GM12874 (cell line): ENCODE results near the gene PLPP7.

ENCODE experiments used
- TF ChIP-seq, protein P1 (sequence below): IDR thresholded peaks from 2 replicates; pipeline ENCODE4 v1.5.1; 2011; ENCODE audit warnings: low read depth, mild to moderate bottlenecking, control low read depth, low read length, moderate library complexity; ENCODE audit not compliant: insufficient read depth

Gene PLPP7

DNA sequence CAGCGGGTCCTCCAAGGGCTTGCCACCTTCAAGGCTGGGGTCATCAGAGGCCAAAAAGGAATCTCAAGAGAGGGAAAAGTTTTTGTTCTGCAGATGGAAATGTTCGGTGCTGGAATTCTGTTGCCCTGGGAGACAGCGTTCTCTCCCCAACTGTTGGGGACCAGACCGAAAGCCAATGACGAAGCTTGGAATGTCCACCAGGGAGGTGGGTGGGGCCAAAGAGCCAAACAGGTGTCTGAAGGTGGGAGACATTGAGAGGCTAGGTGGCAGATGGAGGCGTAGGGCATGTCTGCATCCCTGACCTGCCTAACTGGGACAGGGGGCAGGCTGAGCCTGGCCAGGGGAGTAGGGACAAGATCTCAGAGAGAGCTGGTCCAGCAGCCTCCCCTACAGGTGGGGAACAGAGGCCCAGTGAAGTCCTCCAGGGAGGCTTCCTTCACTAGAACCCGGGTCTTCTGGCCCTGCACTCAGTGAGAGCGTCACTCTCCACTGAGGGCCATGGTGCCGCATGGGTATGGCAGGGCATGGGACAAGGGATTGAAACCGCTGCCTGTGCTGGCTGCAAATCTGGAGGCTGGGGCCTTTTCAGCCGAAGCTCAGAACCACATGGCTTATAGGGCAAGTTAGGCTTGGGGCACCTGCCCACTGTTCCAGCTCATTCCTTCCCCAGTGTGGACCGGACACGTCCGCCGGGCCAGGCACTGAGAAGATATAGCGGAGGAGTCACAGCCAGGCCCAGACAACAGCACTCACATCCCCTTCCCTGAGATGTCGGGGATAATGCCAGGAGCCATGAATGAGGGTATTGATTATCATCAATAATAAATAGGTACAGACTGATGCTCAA, 8.2 kb upstream of the PLPP7 start:
- TF ChIP-seq, protein P1, sequence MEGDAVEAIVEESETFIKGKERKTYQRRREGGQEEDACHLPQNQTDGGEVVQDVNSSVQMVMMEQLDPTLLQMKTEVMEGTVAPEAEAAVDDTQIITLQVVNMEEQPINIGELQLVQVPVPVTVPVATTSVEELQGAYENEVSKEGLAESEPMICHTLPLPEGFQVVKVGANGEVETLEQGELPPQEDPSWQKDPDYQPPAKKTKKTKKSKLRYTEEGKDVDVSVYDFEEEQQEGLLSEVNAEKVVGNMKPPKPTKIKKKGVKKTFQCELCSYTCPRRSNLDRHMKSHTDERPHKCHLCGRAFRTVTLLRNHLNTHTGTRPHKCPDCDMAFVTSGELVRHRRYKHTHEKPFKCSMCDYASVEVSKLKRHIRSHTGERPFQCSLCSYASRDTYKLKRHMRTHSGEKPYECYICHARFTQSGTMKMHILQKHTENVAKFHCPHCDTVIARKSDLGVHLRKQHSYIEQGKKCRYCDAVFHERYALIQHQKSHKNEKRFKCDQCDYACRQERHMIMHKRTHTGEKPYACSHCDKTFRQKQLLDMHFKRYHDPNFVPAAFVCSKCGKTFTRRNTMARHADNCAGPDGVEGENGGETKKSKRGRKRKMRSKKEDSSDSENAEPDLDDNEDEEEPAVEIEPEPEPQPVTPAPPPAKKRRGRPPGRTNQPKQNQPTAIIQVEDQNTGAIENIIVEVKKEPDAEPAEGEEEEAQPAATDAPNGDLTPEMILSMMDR, result no peak

DNA sequence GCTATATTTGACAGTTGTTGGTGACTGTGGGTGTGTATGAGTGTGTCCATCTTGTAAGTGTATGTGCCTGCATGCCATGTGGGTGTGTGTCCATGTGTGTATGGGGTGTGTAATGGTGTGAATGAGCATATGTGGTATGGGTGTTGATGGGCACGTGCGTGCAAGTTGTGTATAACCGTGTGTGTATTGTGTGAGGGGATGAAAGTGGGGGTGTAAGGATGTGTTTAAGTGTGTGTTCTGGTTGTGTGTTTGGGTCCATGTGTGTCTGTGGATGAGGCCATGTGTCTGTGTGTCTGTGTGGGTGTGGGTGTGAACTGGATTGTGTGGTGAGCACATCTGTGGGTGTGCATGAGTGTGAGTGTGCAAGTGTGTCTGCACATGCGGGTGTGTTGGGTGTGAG, 7.3 kb upstream of the PLPP7 start:
- TF ChIP-seq, protein P1, result no peak

DNA sequence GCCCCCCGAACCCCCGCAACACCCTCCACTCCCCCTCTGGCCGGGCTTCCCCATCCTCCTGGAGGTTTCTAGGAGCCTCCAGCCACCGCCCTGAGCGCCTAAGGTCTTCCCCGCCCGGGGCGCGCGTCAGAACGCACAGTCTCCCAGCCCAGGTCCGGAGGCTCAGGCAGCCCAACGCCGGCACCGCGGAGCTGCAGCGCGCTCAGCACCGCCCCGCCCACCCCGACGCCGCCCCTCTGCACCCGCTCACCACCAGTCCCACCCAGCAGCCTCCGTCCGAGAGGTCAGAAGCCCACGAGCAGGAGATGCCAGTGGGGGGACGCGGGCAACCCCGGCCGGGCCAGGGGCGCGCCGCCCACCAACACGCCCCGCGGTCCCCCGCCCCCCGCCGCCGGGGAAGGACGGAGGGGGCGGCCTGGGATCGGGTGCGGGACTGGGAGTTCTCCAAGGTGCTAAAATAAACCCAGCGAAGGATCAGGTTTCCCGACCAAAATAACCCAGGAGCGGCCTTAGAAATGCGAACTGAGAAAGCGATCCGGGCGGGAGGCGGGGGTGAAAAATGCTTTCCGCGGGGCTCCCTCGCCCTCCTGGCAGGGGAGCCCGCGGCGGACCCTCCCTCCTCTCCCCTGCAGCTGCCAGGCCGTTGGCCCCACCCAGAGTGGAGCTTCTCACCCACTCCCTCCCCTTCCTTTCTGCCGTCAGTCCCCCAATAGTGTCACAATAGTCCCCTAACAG, 6.7 kb upstream of the PLPP7 start:
- TF ChIP-seq, protein P1, result no peak

DNA sequence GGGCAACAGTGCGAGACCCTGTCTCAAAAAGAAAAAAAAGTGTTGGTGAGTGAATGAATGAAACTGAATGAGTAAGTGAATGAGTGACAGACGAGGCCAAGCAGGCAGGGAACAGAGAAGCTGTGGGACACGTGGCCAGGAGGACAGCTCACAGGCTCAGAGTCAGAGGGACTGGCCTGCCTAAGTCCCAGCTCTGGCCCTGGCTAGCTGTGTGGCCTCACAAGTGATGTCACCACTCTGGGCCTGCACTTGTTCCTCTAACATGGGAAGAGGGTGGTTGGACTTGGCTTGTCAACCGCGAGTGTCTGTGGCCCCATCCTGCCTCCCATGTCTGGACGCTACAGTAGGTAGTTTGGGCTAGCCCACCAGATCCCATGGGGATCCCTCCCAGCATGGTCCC, 4.7 kb upstream of the PLPP7 start:
- TF ChIP-seq, protein P1, result no peak

DNA sequence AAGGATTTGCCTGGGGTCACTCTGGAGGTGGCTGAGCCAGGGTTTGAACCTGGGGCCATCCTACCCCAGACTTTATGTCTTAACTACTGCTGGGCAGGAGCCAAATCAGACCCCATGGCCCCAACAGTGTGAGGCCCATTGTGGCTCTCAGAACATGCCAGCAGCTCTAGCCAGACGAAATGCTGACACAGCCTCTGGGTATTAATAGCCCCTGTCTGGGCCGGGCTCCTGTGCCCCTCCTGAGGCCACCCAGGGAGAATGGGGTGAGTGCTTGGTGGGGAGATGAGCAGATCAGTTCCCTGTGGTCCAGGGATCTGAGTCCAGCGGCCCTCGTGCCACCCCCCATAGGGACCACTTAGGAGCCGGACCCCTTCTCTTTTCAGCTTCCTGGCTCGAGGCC, 2.2 kb upstream of the PLPP7 start:
- TF ChIP-seq, protein P1, result no peak

DNA sequence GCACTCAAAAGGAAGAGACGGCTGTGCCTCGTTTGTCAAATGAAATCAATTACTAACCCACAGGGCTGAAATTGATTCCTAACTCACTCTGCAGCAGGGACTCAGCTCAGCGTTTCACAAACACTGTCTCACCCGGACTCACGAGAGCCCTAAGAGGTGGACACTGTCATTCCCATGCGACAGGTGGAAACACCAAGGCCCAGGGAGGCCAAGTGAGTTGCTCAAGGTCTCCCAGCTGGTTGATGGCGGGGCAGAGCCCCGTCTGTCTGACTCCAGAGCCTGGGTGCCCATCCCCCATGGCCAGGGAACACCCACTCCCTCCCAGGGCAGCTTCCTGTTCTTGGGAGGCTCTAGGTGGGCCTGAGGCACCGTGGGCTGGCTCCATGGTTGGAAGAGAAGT, 1.3 kb upstream of the PLPP7 start:
- TF ChIP-seq, protein P1, result no peak

DNA sequence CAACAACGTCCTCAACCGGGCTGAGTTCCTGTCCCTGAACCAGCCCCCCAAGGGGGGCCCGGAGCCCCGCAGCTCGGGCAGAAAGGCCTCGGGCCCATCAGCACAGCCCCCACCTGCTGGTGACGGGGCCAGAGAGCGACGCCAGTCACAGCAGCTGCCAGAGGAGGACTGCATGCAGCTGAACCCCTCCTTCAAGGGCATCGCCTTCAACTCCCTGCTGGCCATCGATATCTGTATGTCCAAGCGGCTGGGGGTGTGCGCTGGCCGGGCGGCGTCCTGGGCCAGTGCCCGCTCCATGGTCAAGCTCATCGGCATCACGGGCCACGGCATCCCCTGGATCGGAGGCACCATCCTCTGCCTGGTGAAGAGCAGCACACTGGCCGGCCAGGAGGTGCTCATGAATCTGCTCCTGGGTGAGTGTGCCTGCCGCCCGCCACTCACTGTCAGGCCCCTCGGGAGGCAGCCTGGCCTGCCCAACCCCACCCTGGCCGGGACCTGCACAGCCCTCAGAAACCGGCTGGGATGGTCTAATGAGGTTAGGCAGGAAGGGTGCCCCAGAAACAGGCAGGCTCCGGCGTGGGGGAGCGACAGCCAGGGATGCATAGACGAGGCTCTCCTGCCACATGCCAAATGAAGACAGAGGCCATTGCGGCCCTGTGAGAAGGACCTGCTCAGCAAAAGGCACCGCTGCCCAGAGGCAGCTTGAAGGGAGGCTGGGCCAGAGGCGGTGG, 678 bp downstream of the PLPP7 start:
- TF ChIP-seq, protein P1, result no peak
